ENCODE measurements around the gene NRARP. TPM values are rescaled to one million over a fixed set of nuclear protein-coding genes. Genes with fewer than 3 reads are reported as not detected.
A peak's percentile ranks its signal among the peaks of the same experiment; 100 is the strongest.

Gene NRARP
- total RNA-seq, 1 experiment from 2014 or later: 0.50 TPM

- in situ Hi-C loops (cut with HindIII; ENCODE audit: low pct_unique_long_range_greater_than_20kb, low sequenced_read_pairs): no loop called here
- peak; percentile 37 for DNase-seq (ENCODE audit: low read depth, low spot score)
Observed at GRCh38 chr9:137294681-137295237, 7.3 kb downstream of the NRARP start.

- in situ Hi-C loops (cut with HindIII; ENCODE audit: low pct_unique_long_range_greater_than_20kb, low sequenced_read_pairs): no loop called here
- peak; percentile 76 for DNase-seq (ENCODE audit: low read depth, low spot score)
Observed at GRCh38 chr9:137294091-137294680, 7.9 kb downstream of the NRARP start.

- in situ Hi-C loops (cut with HindIII; ENCODE audit: low pct_unique_long_range_greater_than_20kb, low sequenced_read_pairs): no loop called here
Observed at GRCh38 chr9:137293482-137294090, 8.5 kb downstream of the NRARP start.

GRCh38 chr9:137293094-137293481 is 9.0 kb downstream of the NRARP start:
- DNase-seq (ENCODE audit: low read depth, low spot score): no peak
- in situ Hi-C loops (cut with HindIII; ENCODE audit: low pct_unique_long_range_greater_than_20kb, low sequenced_read_pairs): no loop called here

More at GRCh38 chr9:137293482-137294090, 8.5 kb downstream of the NRARP start:
- no peak for DNase-seq (ENCODE audit: low read depth, low spot score)

- in situ Hi-C loops (cut with HindIII; ENCODE audit: low pct_unique_long_range_greater_than_20kb, low sequenced_read_pairs): no loop called here
Observed at GRCh38 chr9:137286975-137287383, 15.1 kb downstream of the NRARP start.

GRCh38 chr9:137281345-137282116 is 20.5 kb downstream of the NRARP start:
- no peak for DNase-seq (ENCODE audit: low read depth, low spot score)
- in situ Hi-C loops (cut with HindIII; ENCODE audit: low pct_unique_long_range_greater_than_20kb, low sequenced_read_pairs): no loop called here

More at GRCh38 chr9:137286975-137287383, 15.1 kb downstream of the NRARP start:
- peak; percentile 92 for DNase-seq (ENCODE audit: low read depth, low spot score)

GRCh38 chr9:137280474-137281344 is 21.4 kb downstream of the NRARP start:
- no peak for DNase-seq (ENCODE audit: low read depth, low spot score)
- in situ Hi-C loops (cut with HindIII; ENCODE audit: low pct_unique_long_range_greater_than_20kb, low sequenced_read_pairs): no loop called here

GRCh38 chr9:137279741-137280473 is 22.2 kb downstream of the NRARP start:
- in situ Hi-C loops (cut with HindIII; ENCODE audit: low pct_unique_long_range_greater_than_20kb, low sequenced_read_pairs): no loop called here
- DNase-seq (ENCODE audit: low read depth, low spot score): no peak

- in situ Hi-C loops (cut with HindIII; ENCODE audit: low pct_unique_long_range_greater_than_20kb, low sequenced_read_pairs): no loop called here
- no peak for DNase-seq (ENCODE audit: low read depth, low spot score)
Observed at GRCh38 chr9:137278721-137279711, 23.1 kb downstream of the NRARP start.

- in situ Hi-C loops (cut with HindIII; ENCODE audit: low pct_unique_long_range_greater_than_20kb, low sequenced_read_pairs): no loop called here
- no peak for DNase-seq (ENCODE audit: low read depth, low spot score)
Observed at GRCh38 chr9:137278061-137278701, 23.9 kb downstream of the NRARP start.

GRCh38 chr9:137277329-137278041 is 24.6 kb downstream of the NRARP start, which contains the start of gene TOR4A:
Gene TOR4A, plus strand, starts transcription at chr9:137277726. Its CDS starts 964 bp downstream, at chr9:137278690.
- no peak for DNase-seq (ENCODE audit: low read depth, low spot score)
- in situ Hi-C loops (cut with HindIII; ENCODE audit: low pct_unique_long_range_greater_than_20kb, low sequenced_read_pairs): no loop called here

- no peak for DNase-seq (ENCODE audit: low read depth, low spot score)
- in situ Hi-C loops (cut with HindIII; ENCODE audit: low pct_unique_long_range_greater_than_20kb, low sequenced_read_pairs): no loop called here
Observed at GRCh38 chr9:137276473-137277328, 25.4 kb downstream of the NRARP start.

- in situ Hi-C loops (cut with HindIII; ENCODE audit: low pct_unique_long_range_greater_than_20kb, low sequenced_read_pairs): no loop called here
- no peak for DNase-seq (ENCODE audit: low read depth, low spot score)
Observed at GRCh38 chr9:137275588-137276472, 26.2 kb downstream of the NRARP start.

Measured in SK-MEL-5 (cell line).